ENCODE data around the gene OR2T8.
A peak's percentile ranks its signal among the peaks of the same experiment; 100 is the strongest.
"Not testable (repeated sequence)": the region's sequence is repeated elsewhere in the genome, so short reads cannot be mapped to it uniquely, and the experiment has no call there.

OR2T8 gene

DNA sequence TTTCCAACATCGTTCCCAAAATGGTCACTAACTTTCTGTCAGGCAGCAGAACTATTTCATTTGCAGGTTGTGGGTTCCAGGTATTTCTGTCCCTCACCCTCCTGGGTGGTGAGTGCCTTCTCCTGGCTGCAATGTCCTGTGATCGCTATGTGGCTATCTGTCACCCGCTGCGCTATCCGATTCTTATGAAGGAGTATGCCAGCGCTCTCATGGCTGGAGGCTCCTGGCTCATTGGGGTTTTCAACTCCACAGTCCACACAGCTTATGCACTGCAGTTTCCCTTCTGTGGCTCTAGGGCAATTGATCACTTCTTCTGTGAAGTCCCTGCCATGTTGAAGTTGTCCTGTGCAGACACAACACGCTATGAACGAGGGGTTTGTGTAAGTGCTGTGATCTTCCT is 13.9 kb downstream of the OR2T8 start:
- no peak overlapping the region for H3K4me3 Mint-ChIP-seq
- peaks cover 17% of the 10 kb centered on the region for H3K9me3 Mint-ChIP-seq
- intact Hi-C loops (cut with micrococcal nuclease) = no loop called here
- peaks cover 2% of the 10 kb centered on the region for H3K27me3 Mint-ChIP-seq
- H3K36me3 Mint-ChIP-seq (ENCODE audit: low read depth) = no peaks in the 10 kb centered on the region
- peaks cover 7% of the 10 kb centered on the region for H3K4me1 Mint-ChIP-seq (ENCODE audit: low read depth)
- H3K27ac Mint-ChIP-seq = no peak overlapping the region

DNA sequence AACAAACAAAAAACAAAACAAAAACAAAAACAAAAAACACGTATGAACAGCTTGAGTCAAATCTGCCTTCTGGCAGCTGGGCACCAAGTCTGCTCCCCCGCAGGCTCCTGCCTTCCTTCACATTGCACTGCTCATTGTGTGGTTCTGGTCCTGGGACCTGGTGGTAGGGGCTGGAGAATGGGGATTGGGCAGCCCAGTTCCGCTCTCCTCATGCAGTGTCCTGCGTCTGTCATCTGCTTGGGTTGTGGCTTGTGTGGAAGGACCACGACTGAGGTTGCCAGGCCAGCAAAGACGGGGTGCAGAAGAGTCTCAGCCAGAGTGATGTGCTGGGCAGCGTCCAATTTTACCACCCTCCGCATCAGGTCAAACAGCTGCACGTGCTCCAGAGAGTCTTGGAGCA is 15.7 kb downstream of the OR2T8 start:
- no peak overlapping the region for H3K27ac Mint-ChIP-seq
- H3K4me3 Mint-ChIP-seq = no peak overlapping the region
- peaks cover 17% of the 10 kb centered on the region for H3K9me3 Mint-ChIP-seq
- H3K4me1 Mint-ChIP-seq (ENCODE audit: low read depth) = peaks cover 9% of the 10 kb centered on the region
- no peaks in the 10 kb centered on the region for H3K36me3 Mint-ChIP-seq (ENCODE audit: low read depth)
- peaks cover 2% of the 10 kb centered on the region for H3K27me3 Mint-ChIP-seq
- intact Hi-C loops (cut with micrococcal nuclease) = no loop called here

DNA sequence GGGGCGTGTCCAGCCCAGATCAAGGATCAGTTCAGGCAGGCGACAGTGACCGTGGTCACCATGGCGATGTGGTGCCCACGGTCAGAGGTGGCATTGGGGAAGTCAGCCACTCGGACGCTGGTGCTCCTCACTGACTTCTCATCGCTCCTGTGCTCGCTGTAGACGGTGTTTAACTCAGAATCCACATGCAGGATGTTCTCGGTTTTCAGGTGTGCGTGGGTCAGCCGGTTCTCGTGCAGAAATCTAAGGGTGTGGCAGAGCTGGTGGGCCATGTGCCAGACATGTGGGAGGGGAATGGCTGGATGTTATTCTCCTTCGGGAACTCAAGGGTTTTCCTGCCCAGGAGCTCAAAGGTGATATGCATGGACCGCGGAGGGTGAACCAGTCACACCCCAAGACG is 16.4 kb downstream of the OR2T8 start:
- Mint-ChIP-seq H3K9me3 (peaks cover 17% of the 10 kb centered on the region), H3K36me3 (ENCODE audit: low read depth) (no peaks in the 10 kb centered on the region), H3K4me3 (no peak overlapping the region), H3K27me3 (peaks cover 2% of the 10 kb centered on the region), H3K4me1 (ENCODE audit: low read depth) (peaks cover 15% of the 10 kb centered on the region), H3K27ac (no peak overlapping the region)
- intact Hi-C loops (cut with micrococcal nuclease) = no loop called here

DNA sequence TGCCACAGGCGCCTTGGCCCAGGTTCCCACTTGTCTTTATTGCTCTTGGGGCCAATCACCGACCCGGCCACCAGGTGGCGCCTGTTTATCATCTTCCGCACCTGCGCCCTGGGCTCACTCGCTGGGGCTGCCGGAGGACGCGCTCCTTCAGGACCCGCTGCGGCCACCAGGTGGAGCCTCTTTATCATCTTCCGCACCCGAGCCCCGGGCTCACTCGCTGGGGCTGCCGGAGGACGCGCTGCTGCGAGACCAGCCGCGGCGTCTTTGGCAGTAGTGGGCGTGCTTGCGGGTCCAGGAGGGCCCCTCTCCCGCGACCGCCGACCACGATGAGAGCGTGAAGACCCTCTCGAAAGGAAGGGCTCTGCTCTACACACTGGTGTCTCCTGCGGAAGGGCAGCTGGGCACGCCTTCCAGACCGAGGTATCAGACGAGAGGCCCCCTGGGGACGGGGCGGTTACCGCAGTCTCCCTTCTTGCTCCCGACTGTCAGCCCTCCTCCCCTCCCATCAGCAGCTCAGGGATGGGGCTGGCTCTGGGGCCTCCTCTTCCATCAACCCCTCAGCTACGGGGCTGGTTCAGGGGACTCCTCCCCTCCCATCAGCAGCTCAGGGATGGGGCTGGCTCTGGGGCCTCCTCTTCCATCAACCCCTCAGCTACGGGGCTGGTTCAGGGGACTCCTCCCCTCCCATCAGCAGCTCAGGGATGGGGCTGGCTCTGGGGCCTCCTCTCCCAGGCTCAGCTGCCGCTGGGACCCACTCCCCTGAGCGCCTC is 17.1 kb downstream of the OR2T8 start:
- H3K36me3 Mint-ChIP-seq (ENCODE audit: low read depth); H3K27me3 Mint-ChIP-seq; H3K27ac Mint-ChIP-seq; intact Hi-C loops (cut with micrococcal nuclease): not testable (repeated sequence)
- H3K4me3 Mint-ChIP-seq = peak overlapping the region; percentile 74
- H3K9me3 Mint-ChIP-seq = peaks cover 17% of the 10 kb centered on the region
- peaks cover 16% of the 10 kb centered on the region for H3K4me1 Mint-ChIP-seq (ENCODE audit: low read depth)

DNA sequence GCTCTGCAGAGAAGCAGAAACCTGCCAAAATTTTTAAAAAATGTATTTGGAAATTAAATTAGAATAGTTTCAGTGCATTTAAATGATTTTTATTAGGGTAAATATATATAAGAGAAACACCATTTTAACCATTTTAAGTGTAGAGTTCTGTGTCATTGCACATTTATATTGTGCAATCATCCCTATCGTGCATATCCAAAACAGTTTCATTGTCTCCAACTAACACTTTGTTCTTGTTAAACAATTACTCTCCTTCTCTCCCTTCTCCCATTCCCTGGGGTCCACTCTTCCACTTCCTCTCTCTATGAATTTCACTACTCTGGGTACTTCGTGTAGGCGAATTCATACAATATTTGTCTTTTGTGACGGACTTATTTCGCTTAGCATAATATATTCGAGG is 22.6 kb downstream of the OR2T8 start:
- H3K4me3 Mint-ChIP-seq = no peak overlapping the region
- intact Hi-C loops (cut with micrococcal nuclease) = no loop called here
- H3K36me3 Mint-ChIP-seq (ENCODE audit: low read depth) = no peaks in the 10 kb centered on the region
- no peak overlapping the region for H3K27ac Mint-ChIP-seq
- no peaks in the 10 kb centered on the region for H3K27me3 Mint-ChIP-seq
- no peaks in the 10 kb centered on the region for H3K9me3 Mint-ChIP-seq
- peaks cover 9% of the 10 kb centered on the region for H3K4me1 Mint-ChIP-seq (ENCODE audit: low read depth)

DNA sequence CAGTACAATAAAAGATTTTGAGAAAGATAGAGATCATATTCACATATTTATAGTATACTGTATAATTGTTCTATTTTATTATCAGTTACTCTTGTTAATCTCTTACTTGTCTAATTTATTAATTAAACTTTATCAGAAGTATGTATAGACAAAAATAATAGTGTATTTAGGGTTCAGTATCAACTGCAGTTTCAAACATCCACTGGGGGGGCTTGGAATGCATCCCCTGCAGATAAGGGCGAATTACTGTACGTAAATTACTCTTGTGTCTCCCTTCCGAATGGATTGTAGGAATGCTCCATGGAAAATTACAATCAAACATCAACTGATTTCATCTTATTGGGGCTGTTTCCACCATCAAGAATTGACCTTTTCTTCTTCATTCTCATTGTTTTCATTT is 28.5 kb downstream of the OR2T8 start, which contains the start of gene OR2L8:
OR2L8 (plus strand) TSS at position 301 of the 400 bp plus-strand sequence; CDS start at position 301, 0 bp downstream.
- no peaks in the 10 kb centered on the region for H3K27me3 Mint-ChIP-seq
- no peaks in the 10 kb centered on the region for H3K36me3 Mint-ChIP-seq (ENCODE audit: low read depth)
- no peak within 1 kb of the TSS for H3K4me3 Mint-ChIP-seq
- H3K4me1 Mint-ChIP-seq (ENCODE audit: low read depth) = no peaks in the 10 kb centered on the region
- H3K27ac Mint-ChIP-seq = no peak within 1 kb of the TSS
- intact Hi-C loops (cut with micrococcal nuclease) = no loop called here
- H3K9me3 Mint-ChIP-seq = no peaks in the 10 kb centered on the region

DNA sequence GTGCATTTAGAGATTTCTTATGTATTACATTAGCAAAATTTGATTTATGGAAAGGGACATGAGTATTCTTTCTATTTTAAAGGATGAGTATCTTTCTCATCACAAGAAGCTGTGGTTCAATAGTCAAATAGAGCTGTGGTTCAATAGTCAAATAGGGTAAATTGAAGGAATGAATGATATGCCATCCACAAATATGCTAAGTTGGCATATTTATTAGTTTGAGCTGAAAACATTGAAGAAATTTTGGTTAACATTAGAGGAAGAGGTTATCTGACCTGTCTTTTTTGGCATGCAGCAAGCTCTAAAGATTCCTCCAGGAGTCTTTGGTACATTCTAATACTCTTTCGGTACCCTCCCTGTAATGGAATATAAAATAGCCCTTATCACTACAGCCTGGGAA is 33.4 kb downstream of the OR2T8 start:
- H3K36me3 Mint-ChIP-seq (ENCODE audit: low read depth) = no peaks in the 10 kb centered on the region
- no peaks in the 10 kb centered on the region for H3K27me3 Mint-ChIP-seq
- peaks cover 9% of the 10 kb centered on the region for H3K9me3 Mint-ChIP-seq
- H3K4me1 Mint-ChIP-seq (ENCODE audit: low read depth) = no peaks in the 10 kb centered on the region
- no peak overlapping the region for H3K27ac Mint-ChIP-seq
- intact Hi-C loops (cut with micrococcal nuclease) = no loop called here
- H3K4me3 Mint-ChIP-seq = no peak overlapping the region

DNA sequence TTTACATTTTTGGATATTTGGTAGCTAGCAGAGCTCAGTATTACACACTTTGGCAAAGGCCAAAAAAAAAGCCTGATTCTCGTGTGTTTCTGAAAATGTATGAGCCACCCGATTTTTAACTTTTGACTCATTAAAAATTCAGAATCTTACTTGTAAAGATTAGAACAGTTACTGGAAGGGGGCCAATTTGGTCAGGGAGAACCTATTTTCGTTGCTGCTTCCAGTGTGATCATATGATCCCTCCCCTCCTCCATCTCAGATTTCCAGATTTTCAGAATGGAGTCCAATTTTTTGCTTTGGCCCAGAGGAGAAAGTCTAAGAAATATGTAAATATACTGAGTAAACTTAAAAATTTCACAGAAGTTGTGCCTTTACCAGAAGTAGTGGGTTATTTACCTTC is 41.7 kb downstream of the OR2T8 start:
- H3K36me3 Mint-ChIP-seq (ENCODE audit: low read depth) = no peaks in the 10 kb centered on the region
- H3K4me1 Mint-ChIP-seq (ENCODE audit: low read depth) = peaks cover 11% of the 10 kb centered on the region
- intact Hi-C loops (cut with micrococcal nuclease) = no loop called here
- H3K4me3 Mint-ChIP-seq = no peak overlapping the region
- H3K9me3 Mint-ChIP-seq = peaks cover 9% of the 10 kb centered on the region
- no peak overlapping the region for H3K27ac Mint-ChIP-seq
- no peaks in the 10 kb centered on the region for H3K27me3 Mint-ChIP-seq

DNA sequence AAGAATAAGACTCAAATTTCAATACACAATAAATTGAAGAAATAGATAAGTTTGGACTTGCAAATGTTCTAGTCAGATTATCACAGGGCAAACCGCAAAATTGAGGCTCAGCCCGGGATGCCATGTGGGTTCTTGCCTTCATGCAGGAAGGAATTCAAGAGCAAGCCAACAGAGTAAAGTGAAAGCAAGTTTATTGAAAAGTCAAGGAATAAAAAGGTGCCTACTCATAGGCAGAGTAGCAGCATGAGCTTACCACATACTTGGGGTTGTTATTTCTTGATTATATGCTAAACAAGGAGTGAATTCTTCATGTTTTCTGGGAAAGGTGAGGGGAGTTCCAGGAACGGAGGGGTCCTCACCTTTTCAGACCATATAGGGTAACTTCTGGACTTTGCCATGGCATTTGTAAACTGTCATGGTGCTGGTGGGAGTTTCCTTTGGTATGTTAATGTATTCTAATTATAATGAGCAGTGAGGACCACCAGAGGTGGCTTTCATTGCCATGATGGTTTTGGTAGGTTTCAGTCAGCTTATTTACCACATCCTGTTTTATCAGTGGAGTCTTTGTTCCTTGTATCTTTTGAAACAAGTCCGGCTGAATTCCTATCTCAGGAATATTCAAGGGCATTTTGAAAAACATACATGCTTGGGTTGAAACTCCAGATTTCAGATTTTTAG is 43.0 kb downstream of the OR2T8 start:
- Mint-ChIP-seq H3K27me3 (no peaks in the 10 kb centered on the region), H3K36me3 (ENCODE audit: low read depth) (no peaks in the 10 kb centered on the region), H3K4me3 (no peak overlapping the region), H3K9me3 (peaks cover 2% of the 10 kb centered on the region), H3K27ac (no peak overlapping the region), H3K4me1 (ENCODE audit: low read depth) (peaks cover 22% of the 10 kb centered on the region)
- intact Hi-C loops (cut with micrococcal nuclease) = no loop called here

DNA sequence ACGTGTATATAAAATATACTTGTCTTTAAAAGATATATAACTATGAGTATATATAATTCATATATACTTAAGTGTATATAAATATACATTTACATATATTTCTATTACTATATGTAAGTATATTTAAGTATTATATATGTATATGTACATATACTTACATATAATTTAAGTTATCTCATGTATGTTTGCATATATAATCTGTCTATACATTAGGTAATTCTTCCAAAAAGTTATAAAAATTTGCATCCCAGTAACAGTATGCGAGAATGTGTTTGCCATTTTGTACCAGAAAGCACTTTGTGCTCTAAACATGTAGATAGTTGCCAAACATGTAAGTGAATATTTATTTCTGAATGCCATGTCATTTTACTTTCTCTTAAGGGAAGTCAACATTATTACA is 44.9 kb downstream of the OR2T8 start, which contains the start of gene OR2AK2:
OR2AK2 (plus strand) TSS at position 301 of the 400 bp plus-strand sequence. CDS start 144 bp downstream, outside the sequence.
- no peak within 1 kb of the TSS for H3K4me3 Mint-ChIP-seq
- no peaks in the 10 kb centered on the region for H3K27me3 Mint-ChIP-seq
- no peak within 1 kb of the TSS for H3K27ac Mint-ChIP-seq
- no peaks in the 10 kb centered on the region for H3K36me3 Mint-ChIP-seq (ENCODE audit: low read depth)
- H3K9me3 Mint-ChIP-seq = no peaks in the 10 kb centered on the region
- H3K4me1 Mint-ChIP-seq (ENCODE audit: low read depth) = peaks cover 22% of the 10 kb centered on the region
- intact Hi-C loops (cut with micrococcal nuclease) = no loop called here

DNA sequence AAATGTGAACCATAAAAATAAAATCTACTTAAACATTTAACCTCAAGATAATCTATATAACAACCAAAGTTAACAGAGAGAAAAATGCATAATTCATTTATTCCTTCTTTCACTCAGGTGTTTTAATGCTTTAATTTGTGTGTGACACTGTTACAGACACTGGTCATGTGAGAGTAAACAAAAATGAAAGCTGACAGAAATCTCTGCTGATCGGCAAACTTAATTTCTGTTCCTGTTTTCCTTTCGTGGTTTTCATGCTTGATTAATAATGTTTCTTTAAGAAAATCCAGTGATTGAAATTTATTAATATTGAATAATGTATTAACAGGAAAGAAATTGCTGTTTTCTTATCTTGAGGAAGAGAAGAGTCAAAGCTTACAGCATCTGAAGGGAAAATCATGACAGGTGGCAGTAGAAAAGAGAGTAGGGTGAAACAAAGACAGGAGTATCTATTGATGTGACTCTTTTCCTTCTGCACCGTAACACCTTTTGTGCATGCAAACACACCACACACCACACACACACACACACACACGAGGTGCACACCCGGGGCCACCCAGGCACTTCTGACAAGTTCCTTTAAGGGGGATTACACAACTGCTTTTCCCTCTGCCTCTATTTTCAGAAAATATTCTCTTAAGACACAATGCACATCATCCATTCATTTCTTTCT is 46.6 kb downstream of the OR2T8 start:
- no peak overlapping the region for H3K27ac Mint-ChIP-seq

More for the DNA sequence above, 46.6 kb downstream of the OR2T8 start:
- Mint-ChIP-seq H3K36me3 (ENCODE audit: low read depth) (no peaks in the 10 kb centered on the region), H3K4me3 (peak overlapping the region; percentile 11), H3K4me1 (ENCODE audit: low read depth) (peaks cover 22% of the 10 kb centered on the region), H3K27me3 (no peaks in the 10 kb centered on the region), H3K9me3 (peaks cover 1% of the 10 kb centered on the region)
- intact Hi-C loops (cut with micrococcal nuclease) = no loop called here

All from dendritic cell treated with granulocyte-macrophage colony-stimulating factor and Interleukin-4, amounts not matched to agents 40 ng/mL and 50 ng/mL, for 4 days (primary cell).